ENCODE results near the gene HERC4. TPM values are rescaled to one million over a fixed set of nuclear protein-coding genes. Genes with fewer than 3 reads are reported as not detected.

HERC4 gene
- total RNA-seq, 1 donor from 2014 or later: 56.9 TPM

- peaks cover 13% of the 10 kb centered on the region for H3K36me3 Mint-ChIP-seq (ENCODE audit: low read depth, unreplicated experiment)
- H3K27ac ChIP-seq (ENCODE audit: low read depth, low read length): no peak overlapping the region
- no peak overlapping the region for H2AFZ ChIP-seq (ENCODE audit: low read depth, low read length)
Observed at GRCh38 chr10:67934336-67934735, 140.7 kb downstream of the HERC4 start.

GRCh38 chr10:67933199-67933598 is 141.9 kb downstream of the HERC4 start:
- H3K79me2 ChIP-seq (ENCODE audit: insufficient read depth, low read length): peaks cover 2% of the 10 kb centered on the region
- H3K9ac ChIP-seq (ENCODE audit: low read length): no peak overlapping the region
- no peaks in the 10 kb centered on the region for H3K27me3 ChIP-seq (ENCODE audit: insufficient read depth, low read length)
- DNase-seq (ENCODE audit: low read depth): no peak
- no peaks in the 10 kb centered on the region for H3K9me3 ChIP-seq (ENCODE audit: insufficient read depth, low read depth, low read length)
- peaks cover 35% of the 10 kb centered on the region for H3K36me3 ChIP-seq (ENCODE audit: insufficient read depth, low read length)
- H2AFZ ChIP-seq (ENCODE audit: low read depth, low read length): no peak overlapping the region
- Mint-ChIP-seq H3K4me3 (ENCODE audit: unreplicated experiment) (no peak overlapping the region), H3K27me3 (ENCODE audit: low read depth, unreplicated experiment) (no peaks in the 10 kb centered on the region), H3K36me3 (ENCODE audit: low read depth, unreplicated experiment) (peaks cover 14% of the 10 kb centered on the region), H3K4me1 (ENCODE audit: low read depth, unreplicated experiment) (peaks cover 4% of the 10 kb centered on the region), H3K9me3 (ENCODE audit: unreplicated experiment) (no peaks in the 10 kb centered on the region), H3K27ac (ENCODE audit: unreplicated experiment) (no peak overlapping the region)
- H4K20me1 ChIP-seq (ENCODE audit: insufficient read depth, low read length): no peaks in the 10 kb centered on the region
- no peak overlapping the region for H3K27ac ChIP-seq (ENCODE audit: low read depth, low read length)
- no peak overlapping the region for H3K4me2 ChIP-seq (ENCODE audit: low read length)
- H3K4me3 ChIP-seq (ENCODE audit: insufficient read depth, low read depth, low read length): no peak overlapping the region
- TF ChIP-seq CTCF (IDR thresholded peaks at IDR 0.05; ENCODE audit: insufficient read depth, low read depth, low read length): no peak
- TF ChIP-seq EZH2 (IDR thresholded peaks at IDR 0.05; ENCODE audit: insufficient read depth, low read length): no peak
- H3K4me1 ChIP-seq (ENCODE audit: insufficient read depth, low read length): no peaks in the 10 kb centered on the region
- no peak for FAIRE-seq

More at GRCh38 chr10:67934336-67934735, 140.7 kb downstream of the HERC4 start:
- H3K4me1 ChIP-seq (ENCODE audit: insufficient read depth, low read length): no peaks in the 10 kb centered on the region
- H3K9ac ChIP-seq (ENCODE audit: low read length): no peak overlapping the region
- DNase-seq (ENCODE audit: low read depth) (no peak), FAIRE-seq (no peak)
- H3K27ac Mint-ChIP-seq (ENCODE audit: unreplicated experiment): no peak overlapping the region
- no peaks in the 10 kb centered on the region for H3K27me3 Mint-ChIP-seq (ENCODE audit: low read depth, unreplicated experiment)
- no peaks in the 10 kb centered on the region for H4K20me1 ChIP-seq (ENCODE audit: insufficient read depth, low read length)
- no peak overlapping the region for H3K4me2 ChIP-seq (ENCODE audit: low read length)
- no peak overlapping the region for H3K4me3 ChIP-seq (ENCODE audit: insufficient read depth, low read depth, low read length)
- TF ChIP-seq CTCF (IDR thresholded peaks at IDR 0.05; ENCODE audit: insufficient read depth, low read depth, low read length): no peak
- TF ChIP-seq EZH2 (IDR thresholded peaks at IDR 0.05; ENCODE audit: insufficient read depth, low read length): no peak
- no peak overlapping the region for H3K4me3 Mint-ChIP-seq (ENCODE audit: unreplicated experiment)
- peaks cover 4% of the 10 kb centered on the region for H3K4me1 Mint-ChIP-seq (ENCODE audit: low read depth, unreplicated experiment)
- H3K36me3 ChIP-seq (ENCODE audit: insufficient read depth, low read length): peaks cover 38% of the 10 kb centered on the region
- H3K9me3 Mint-ChIP-seq (ENCODE audit: unreplicated experiment): no peaks in the 10 kb centered on the region
- no peaks in the 10 kb centered on the region for H3K9me3 ChIP-seq (ENCODE audit: insufficient read depth, low read depth, low read length)
- H3K79me2 ChIP-seq (ENCODE audit: insufficient read depth, low read length): no peaks in the 10 kb centered on the region
- no peaks in the 10 kb centered on the region for H3K27me3 ChIP-seq (ENCODE audit: insufficient read depth, low read length)

- H3K4me1 Mint-ChIP-seq (ENCODE audit: low read depth, unreplicated experiment): peaks cover 9% of the 10 kb centered on the region
- H3K4me3 Mint-ChIP-seq (ENCODE audit: unreplicated experiment): no peak overlapping the region
- peaks cover 21% of the 10 kb centered on the region for H3K36me3 Mint-ChIP-seq (ENCODE audit: low read depth, unreplicated experiment)
- Histone ChIP-seq H3K4me2 (ENCODE audit: low read length) (no peak overlapping the region), H3K79me2 (ENCODE audit: insufficient read depth, low read length) (peaks cover 4% of the 10 kb centered on the region), H3K4me1 (ENCODE audit: insufficient read depth, low read length) (no peaks in the 10 kb centered on the region), H3K9me3 (ENCODE audit: insufficient read depth, low read depth, low read length) (no peaks in the 10 kb centered on the region), H4K20me1 (ENCODE audit: insufficient read depth, low read length) (peaks cover 4% of the 10 kb centered on the region), H3K9ac (ENCODE audit: low read length) (no peak overlapping the region), H3K4me3 (ENCODE audit: insufficient read depth, low read depth, low read length) (no peak overlapping the region), H2AFZ (ENCODE audit: low read depth, low read length) (no peak overlapping the region), H3K27me3 (ENCODE audit: insufficient read depth, low read length) (no peaks in the 10 kb centered on the region), H3K27ac (ENCODE audit: low read depth, low read length) (no peak overlapping the region), H3K36me3 (ENCODE audit: insufficient read depth, low read length) (peaks cover 32% of the 10 kb centered on the region)
- H3K27me3 Mint-ChIP-seq (ENCODE audit: low read depth, unreplicated experiment): no peaks in the 10 kb centered on the region
- peak; percentile 22 for DNase-seq (ENCODE audit: low read depth)
- FAIRE-seq: no peak
- no peaks in the 10 kb centered on the region for H3K9me3 Mint-ChIP-seq (ENCODE audit: unreplicated experiment)
- TF ChIP-seq CTCF (IDR thresholded peaks at IDR 0.05; ENCODE audit: insufficient read depth, low read depth, low read length) (no peak), EZH2 (IDR thresholded peaks at IDR 0.05; ENCODE audit: insufficient read depth, low read length) (no peak)
- H3K27ac Mint-ChIP-seq (ENCODE audit: unreplicated experiment): peak overlapping the region; percentile 7
Observed at GRCh38 chr10:67926951-67927350, 148.1 kb downstream of the HERC4 start.

Data from astrocyte (in vitro differentiated cells and primary cell).